PC-3 (cell line): ENCODE measurements around the gene MAP2K1. TPM values are rescaled to one million over a fixed set of nuclear protein-coding genes. Genes with fewer than 3 reads are reported as not detected.

Source experiments
- ATAC-seq: fragments of 200-7000 bp; cut with Tn5 transposase; 2 replicates; pipeline ENCODE4 v1.9.1; 2020; ENCODE audit warnings: mild to moderate bottlenecking, moderate library complexity
- BruUV-seq: library from RNA; stranded (reverse); fragments of 400-500 nt; replicated peaks from 2 replicates; lab custom pipeline; 2021; lab: Mats Ljungman, UMichigan
- CTCF ChIA-PET: fragments of 300-600 bp; sonication (Branson Sonifier 250); formaldehyde crosslinking; loops from one replicate; lab custom pipeline; 2022; ENCODE audit warnings: antibody characterized with exemption; lab: Charles Lee
- POLR2A ChIA-PET: fragments of 300-600 bp; sonication (Branson Sonifier 250); formaldehyde crosslinking; loops from one replicate; lab custom pipeline; 2022; ENCODE audit warnings: antibody characterized with exemption; ENCODE audit not compliant: unreplicated experiment; lab: Charles Lee
- DNase-seq: peaks from one replicate; pipeline ENCODE4 v3.0.0-alpha.2; 2015
- H2AFZ ChIP-seq: fragments of 300-600 bp; sonication (generic); 2 replicates; pipeline ENCODE4 v1.6.0; 2016; ENCODE audit warnings: antibody characterized with exemption, low read length
- H3F3A ChIP-seq: fragments of 300-600 bp; sonication (generic); one replicate; pipeline ENCODE4 v1.6.0; 2017; ENCODE audit warnings: antibody characterized with exemption, low read length, control low read depth, mild to moderate bottlenecking; ENCODE audit not compliant: unreplicated experiment
- H3K27ac ChIP-seq: fragments of 300-600 bp; sonication (generic); 2 replicates; pipeline ENCODE4 v1.5.1; 2016; ENCODE audit warnings: mild to moderate bottlenecking, low read length
- H3K27me3 ChIP-seq: fragments of 300-600 bp; sonication (generic); 2 replicates; pipeline ENCODE4 v1.6.1; 2016; ENCODE audit warnings: low read length, mixed read lengths
- H3K36me3 ChIP-seq: fragments of 300-600 bp; sonication (generic); 2 replicates; pipeline ENCODE4 v1.6.1; 2016; ENCODE audit warnings: low read depth, mixed run types, low read length, mixed read lengths
- H3K4me1 ChIP-seq: fragments of 300-600 bp; sonication (generic); 2 replicates; pipeline ENCODE4 v1.5.1; 2016; ENCODE audit warnings: low read length; ENCODE audit not compliant: insufficient read depth
- H3K4me2 ChIP-seq: fragments of 300-600 bp; sonication (generic); 2 replicates; pipeline ENCODE4 v1.6.0; 2016; ENCODE audit warnings: low read length
- H3K4me3 ChIP-seq: fragments of 300-600 bp; sonication (generic); 2 replicates; pipeline ENCODE4 v1.5.1; 2016; ENCODE audit warnings: mild to moderate bottlenecking, low read length, mixed read lengths
- H3K79me2 ChIP-seq: fragments of 300-600 bp; sonication (generic); 2 replicates; pipeline ENCODE4 v1.6.1; 2017; ENCODE audit warnings: low read length, mixed read lengths
- H3K9ac ChIP-seq: fragments of 300-600 bp; sonication (generic); 2 replicates; pipeline ENCODE4 v1.6.0; 2016; ENCODE audit warnings: mild to moderate bottlenecking, low read length
- H3K9me2 ChIP-seq: fragments of 300-600 bp; sonication (generic); replicated peaks from 2 replicates; pipeline ENCODE4 v1.6.1; 2016; ENCODE audit warnings: mixed run types, low read length, mixed read lengths
- H3K9me3 ChIP-seq: fragments of 300-600 bp; sonication (generic); 2 replicates; pipeline ENCODE4 v1.6.1; 2016; ENCODE audit warnings: low read length, mixed read lengths
- H4K20me1 ChIP-seq: fragments of 300-600 bp; sonication (generic); 2 replicates; pipeline ENCODE4 v1.6.1; 2016; ENCODE audit warnings: low read length, mixed read lengths
- CTCF ChIP-seq: fragments of 300-600 bp; sonication (generic); conservative IDR thresholded peaks from 2 replicates; pipeline ENCODE4 v1.5.1; 2017; ENCODE audit warnings: antibody characterized with exemption, low read depth, mild to moderate bottlenecking, low read length
- EZH2 ChIP-seq: fragments of 300-600 bp; sonication (generic); IDR thresholded peaks from one replicate; pipeline ENCODE4 v1.6.1; 2017; ENCODE audit warnings: antibody characterized with exemption, mild to moderate bottlenecking, low read length; ENCODE audit not compliant: unreplicated experiment
- EZH2phosphoT487 ChIP-seq: fragments of 300-600 bp; sonication (generic); IDR thresholded peaks from 2 replicates; pipeline ENCODE4 v1.6.1; 2018; ENCODE audit warnings: mild to moderate bottlenecking, antibody characterized with exemption, low read length, borderline replicate concordance
- intact Hi-C: fragments of 100-400 bp; cut with micrococcal nuclease; formaldehyde crosslinking; loops from 2 replicates; pipeline ENCODE4 v1.9.0; 2023
- total RNA-seq: library from RNA; depleted of rRNA; stranded (reverse); fragments of >200 nt; gene quantifications from 2 replicates; pipeline ENCODE4 v1.2.3, GENCODE V29; 2014

MAP2K1 gene
- total RNA-seq, 1 experiment from 2014 or later, result 35.5 TPM

GRCh38 chr15:66489179-66489791 lies 102.6 kb downstream of the MAP2K1 start:
- Histone ChIP-seq H3K27ac (no peak overlapping the region), H2AFZ (no peak overlapping the region), H3K9me2 (no peaks in the 10 kb centered on the region), H3F3A (no peaks in the 10 kb centered on the region), H3K4me2 (no peak overlapping the region), H3K36me3 (peaks cover 21% of the 10 kb centered on the region), H3K9ac (no peak overlapping the region), H3K27me3 (no peaks in the 10 kb centered on the region), H4K20me1 (no peaks in the 10 kb centered on the region), H3K4me3 (no peak overlapping the region), H3K9me3 (no peaks in the 10 kb centered on the region), H3K4me1 (no peaks in the 10 kb centered on the region), H3K79me2 (0 out of 2 replicates have a peak, but pooled peaks cover 4% of the 10 kb centered on the region)
- ATAC-seq, result no peak
- ChIA-PET CTCF (no interaction called here), POLR2A (no interaction called here)
- no peak for TF ChIP-seq CTCF
- TF ChIP-seq EZH2phosphoT487, result no peak
- TF ChIP-seq EZH2, result no peak
- no TSS peak for BruUV-seq
- intact Hi-C loops, result no loop called here
- DNase-seq, result no peak

GRCh38 chr15:66491846-66492245 lies 105.1 kb downstream of the MAP2K1 start:
- BruUV-seq, result no TSS peak
- H2AFZ ChIP-seq, result no peak overlapping the region
- no peak overlapping the region for H3K4me3 ChIP-seq
- H3K79me2 ChIP-seq, result peaks cover 14% of the 10 kb centered on the region
- ChIA-PET POLR2A (no interaction called here), CTCF (no interaction called here)
- no peak overlapping the region for H3K9ac ChIP-seq
- TF ChIP-seq EZH2phosphoT487 (no peak), CTCF (no peak), EZH2 (no peak)
- H3K27ac ChIP-seq, result no peak overlapping the region
- no peaks in the 10 kb centered on the region for H3K9me3 ChIP-seq
- H3K4me1 ChIP-seq, result 0 out of 2 replicates have a peak, but pooled peaks cover 1% of the 10 kb centered on the region
- H3K36me3 ChIP-seq, result peaks cover 18% of the 10 kb centered on the region
- no peaks in the 10 kb centered on the region for H3F3A ChIP-seq
- H3K27me3 ChIP-seq, result no peaks in the 10 kb centered on the region
- no peak overlapping the region for H3K4me2 ChIP-seq
- DNase-seq (no peak), ATAC-seq (no peak)
- H4K20me1 ChIP-seq, result no peaks in the 10 kb centered on the region
- intact Hi-C loops, result no loop called here
- H3K9me2 ChIP-seq, result no peaks in the 10 kb centered on the region

DNA sequence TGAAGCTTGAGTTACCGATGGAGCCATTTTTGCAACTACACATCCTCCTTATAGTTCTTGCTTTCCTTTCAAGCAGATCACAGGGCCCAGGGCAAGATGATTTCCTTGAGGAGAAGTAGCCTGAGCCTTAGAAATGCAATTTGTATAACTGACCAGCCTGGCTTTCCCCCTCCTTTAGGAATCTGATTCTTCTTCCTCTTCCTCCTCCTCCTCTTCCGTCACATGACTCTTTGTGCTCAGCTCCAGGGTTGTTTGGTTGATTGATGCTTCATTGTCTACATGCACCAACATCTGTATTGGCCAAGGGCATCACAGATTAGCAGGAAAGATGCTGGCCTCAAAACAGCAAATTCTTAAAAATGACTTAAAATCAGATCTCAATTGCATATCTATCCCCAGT lies 107.5 kb downstream of the MAP2K1 start:
- Histone ChIP-seq H3K27me3 (no peaks in the 10 kb centered on the region), H3K36me3 (peaks cover 26% of the 10 kb centered on the region), H3K79me2 (peaks cover 20% of the 10 kb centered on the region), H3K4me2 (no peak overlapping the region), H3F3A (peaks cover 12% of the 10 kb centered on the region), H3K9ac (no peak overlapping the region), H3K9me3 (no peaks in the 10 kb centered on the region), H2AFZ (no peak overlapping the region), H3K4me1 (0 out of 2 replicates have a peak, but pooled peaks cover 5% of the 10 kb centered on the region), H3K9me2 (no peaks in the 10 kb centered on the region), H3K4me3 (no peak overlapping the region), H3K27ac (no peak overlapping the region), H4K20me1 (peaks cover 8% of the 10 kb centered on the region)
- ATAC-seq (no peak), DNase-seq (no peak)
- BruUV-seq, result no TSS peak
- no peak for TF ChIP-seq EZH2
- TF ChIP-seq EZH2phosphoT487, result no peak
- TF ChIP-seq CTCF, result no peak
- CTCF ChIA-PET, result no interaction called here
- intact Hi-C loops, result no loop called here
- POLR2A ChIA-PET, result no interaction called here
